SHP77 (cell line): Measurements from ENCODE around the gene TMEM151B.
"Not testable (repeated sequence)": the region's sequence is repeated elsewhere in the genome, so short reads cannot be mapped to it uniquely, and the experiment has no call there.

Source experiments
- DNase-seq, 2 experiments: peaks; one replicate each; lab custom pipeline; 2025; lab: John Stamatoyannopoulos, UW

Gene TMEM151B

DNA sequence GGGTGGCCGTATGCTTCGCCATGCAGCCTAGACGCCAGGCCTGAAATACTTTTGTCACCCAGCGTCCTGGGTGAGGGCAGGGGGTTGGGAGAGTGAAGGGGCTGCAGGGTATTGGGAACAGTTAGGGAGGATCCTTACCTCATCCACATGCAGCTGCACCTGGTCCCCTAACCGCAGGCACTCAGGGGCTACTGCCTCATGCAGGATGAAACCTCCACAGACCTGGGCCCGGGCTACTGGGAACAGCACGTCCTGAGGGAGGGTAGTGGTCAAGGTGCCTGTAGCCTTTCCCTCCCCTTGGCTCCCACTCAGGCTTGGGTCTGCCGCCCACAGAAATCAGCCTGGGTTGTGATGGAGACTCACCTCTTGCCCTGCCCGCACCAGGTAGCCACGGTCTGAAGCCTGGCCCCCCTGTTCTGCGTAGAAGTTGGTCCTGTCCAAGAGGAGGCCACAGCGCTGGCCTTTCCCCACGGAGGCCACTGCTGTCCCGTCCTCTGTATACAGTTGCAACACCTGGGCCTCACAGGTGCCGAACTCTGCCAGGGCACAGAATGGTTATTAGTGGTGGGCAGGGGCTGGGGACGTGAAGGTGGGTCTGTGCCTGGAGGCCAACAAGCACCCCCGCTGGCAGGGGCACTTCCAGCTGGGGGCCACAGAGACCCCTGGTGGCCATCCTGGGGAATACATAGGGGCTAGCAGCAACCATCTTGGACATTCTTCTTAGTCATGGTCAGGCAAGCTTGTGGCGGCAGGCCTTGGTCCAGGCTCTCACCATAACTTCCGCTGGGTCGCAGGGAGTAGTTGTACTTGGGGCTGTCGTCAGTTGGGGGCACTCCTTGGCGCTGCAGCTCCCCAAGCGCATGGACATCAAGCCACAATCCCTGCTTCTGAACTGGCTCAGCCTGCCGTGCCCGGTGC is 34.3 kb downstream of the TMEM151B start:
- DNase-seq, result peak; percentile 15 to 16

DNA sequence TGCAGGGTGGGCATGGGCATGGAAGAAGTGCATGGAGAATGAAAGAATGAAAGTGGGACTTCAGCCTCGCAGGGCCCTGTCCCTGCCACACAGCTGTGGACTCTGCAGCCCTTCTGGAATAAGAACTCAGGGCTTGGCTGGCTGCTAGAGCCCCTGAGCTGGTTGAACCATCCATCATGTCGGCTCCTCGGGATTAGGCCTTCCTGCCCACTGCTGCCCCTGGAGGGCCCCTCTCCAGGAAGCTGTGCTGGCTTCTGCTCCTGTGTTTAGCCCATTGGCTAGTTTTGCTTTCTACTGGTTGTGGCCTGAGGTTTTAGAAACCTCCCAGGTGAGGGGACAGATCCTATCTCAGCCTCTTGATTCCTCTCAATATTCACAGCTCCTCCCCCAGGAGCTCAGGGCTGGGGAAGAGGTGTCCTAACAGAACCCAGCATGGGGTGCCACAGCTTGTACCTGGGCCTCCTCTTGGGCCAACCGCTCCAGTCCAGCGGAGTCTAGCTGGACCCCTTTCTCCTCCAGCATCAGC is 35.0 kb downstream of the TMEM151B start:
- no peak for DNase-seq

DNA sequence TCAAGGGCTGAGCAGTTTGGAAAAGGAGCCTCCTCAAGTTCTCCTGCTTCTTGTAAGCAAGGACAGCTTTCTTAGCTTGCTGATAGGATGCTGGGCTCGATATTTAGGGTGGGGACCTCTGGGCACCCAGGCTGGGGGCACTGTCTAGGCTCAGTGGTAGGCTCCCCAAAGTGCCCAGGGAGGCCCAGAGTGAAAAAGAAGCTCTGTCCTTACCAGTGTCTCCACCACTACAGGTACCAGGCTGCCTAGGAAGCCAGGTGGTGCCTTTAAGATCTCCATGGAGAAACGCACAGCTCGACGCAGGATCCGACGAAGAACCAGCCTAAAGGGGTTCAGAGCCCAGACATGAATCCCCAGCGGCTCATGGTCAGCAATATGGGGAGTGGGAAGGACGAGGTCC is 36.5 kb downstream of the TMEM151B start:
- DNase-seq, result no peak

DNA sequence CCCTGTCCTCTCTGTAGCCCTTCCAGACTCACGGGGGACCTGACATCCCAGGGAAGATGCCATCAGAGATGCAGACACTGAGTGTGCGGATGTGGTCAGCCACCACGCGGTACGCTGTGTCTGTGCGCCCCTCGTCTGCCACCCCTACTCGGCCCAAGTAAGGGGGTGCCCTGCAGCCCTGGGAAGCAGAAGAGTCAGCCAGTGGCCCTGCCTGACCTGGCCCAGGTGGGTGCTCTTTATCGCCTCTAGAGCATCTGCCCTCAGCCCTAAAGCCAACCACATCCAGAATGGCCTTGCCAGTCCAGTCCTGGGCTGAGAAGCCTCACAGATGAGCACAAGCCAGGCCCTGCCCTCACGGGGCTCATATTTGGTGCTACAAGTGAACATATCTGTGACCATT is 37.0 kb downstream of the TMEM151B start:
- no peak for DNase-seq

DNA sequence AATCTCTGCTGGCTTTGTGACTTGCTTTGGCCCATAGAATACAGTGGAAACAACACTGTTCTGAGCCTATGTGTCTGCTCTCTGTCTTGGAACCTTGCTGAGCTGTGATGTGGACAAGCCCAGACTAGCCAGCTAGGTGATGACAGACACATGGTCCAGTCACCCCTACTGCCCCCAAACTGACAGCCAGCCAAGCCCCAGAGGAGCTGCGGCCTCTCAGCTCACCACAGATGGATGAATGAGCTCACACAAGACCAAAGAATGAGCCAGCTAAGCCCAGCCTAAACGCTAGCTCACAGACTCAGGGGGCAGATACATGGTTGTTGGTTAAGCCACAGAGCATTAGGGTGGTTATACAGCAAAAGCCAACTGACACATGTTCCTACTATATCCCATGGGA is 38.8 kb downstream of the TMEM151B start:
- no peak for DNase-seq

DNA sequence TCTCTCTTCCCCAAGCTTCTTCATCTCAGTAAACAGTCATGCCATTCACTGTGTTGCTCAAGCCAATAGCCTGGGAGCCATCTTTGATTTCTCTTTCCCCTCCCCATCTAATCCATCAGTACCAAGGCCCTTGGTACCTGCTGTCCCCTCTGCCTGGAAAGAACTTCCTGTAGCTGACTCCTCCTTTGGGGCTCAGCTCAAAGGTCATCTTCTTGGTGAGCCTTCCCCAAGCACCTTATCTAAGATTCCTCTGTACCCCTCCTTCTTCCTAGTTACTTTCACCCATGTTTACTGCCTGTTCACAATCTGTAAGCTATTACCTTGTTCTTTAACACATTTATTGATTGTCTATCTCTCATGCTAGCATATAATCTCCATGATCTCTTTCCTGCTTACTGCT is 39.4 kb downstream of the TMEM151B start:
- DNase-seq, result no peak

DNA sequence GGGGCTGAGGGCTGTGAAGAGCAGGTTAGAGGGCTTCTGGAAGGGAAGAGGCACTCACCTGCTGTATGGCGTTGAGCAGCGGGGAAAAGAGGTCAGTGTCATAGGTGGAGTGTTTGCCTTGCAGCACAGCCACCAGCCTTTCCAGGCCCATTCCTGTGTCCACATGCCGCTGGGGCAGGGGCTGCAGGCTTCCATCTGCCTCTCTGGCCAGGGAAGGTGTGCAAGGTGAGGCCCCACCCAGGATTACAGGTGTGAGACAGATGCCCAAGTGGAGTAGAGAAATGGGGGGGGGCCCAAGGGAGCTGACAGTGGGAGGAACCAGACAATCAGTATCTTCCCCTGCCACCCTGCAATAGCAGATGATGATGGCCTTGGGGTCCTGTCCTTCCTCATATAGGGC is 40.0 kb downstream of the TMEM151B start:
- no peak for DNase-seq

DNA sequence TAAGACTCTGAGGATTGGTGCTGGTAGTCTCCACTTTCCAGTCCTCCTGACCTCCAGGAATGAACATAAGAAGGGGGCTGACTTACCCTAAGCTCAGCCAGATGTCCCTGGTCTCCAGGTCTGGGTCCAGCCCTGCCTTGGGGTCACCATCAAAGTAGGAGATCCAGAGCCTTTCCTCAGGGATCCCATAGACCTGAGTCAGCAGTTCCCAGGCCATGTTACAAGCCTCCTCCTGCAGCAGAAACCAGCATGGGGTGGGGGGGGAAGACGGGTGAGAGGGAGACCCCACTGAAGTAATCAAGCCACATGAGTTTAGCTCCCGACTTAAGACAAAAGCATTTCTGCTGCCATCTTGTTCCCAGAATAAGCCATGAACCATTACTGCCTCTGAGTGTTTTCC is 41.1 kb downstream of the TMEM151B start:
- no peak for DNase-seq

DNA sequence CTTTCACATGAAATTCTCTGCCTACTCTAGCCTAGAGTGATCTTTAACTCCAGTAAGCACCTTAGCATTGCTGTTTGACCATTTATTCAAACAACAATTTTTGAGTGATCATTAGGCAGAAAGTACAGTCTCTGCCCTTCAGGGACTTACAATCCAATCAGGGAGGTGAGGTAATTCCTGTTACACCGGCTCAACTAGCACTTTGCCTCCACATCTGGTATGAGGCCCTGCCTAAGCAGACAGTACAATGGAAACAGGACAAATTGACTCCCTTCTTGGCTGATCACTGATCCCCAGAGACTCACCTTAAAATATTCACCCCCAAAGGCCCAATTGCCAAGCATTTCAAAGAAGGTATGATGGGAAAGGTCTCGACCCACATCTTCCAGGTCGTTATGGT is 41.5 kb downstream of the TMEM151B start:
- no peak for DNase-seq

DNA sequence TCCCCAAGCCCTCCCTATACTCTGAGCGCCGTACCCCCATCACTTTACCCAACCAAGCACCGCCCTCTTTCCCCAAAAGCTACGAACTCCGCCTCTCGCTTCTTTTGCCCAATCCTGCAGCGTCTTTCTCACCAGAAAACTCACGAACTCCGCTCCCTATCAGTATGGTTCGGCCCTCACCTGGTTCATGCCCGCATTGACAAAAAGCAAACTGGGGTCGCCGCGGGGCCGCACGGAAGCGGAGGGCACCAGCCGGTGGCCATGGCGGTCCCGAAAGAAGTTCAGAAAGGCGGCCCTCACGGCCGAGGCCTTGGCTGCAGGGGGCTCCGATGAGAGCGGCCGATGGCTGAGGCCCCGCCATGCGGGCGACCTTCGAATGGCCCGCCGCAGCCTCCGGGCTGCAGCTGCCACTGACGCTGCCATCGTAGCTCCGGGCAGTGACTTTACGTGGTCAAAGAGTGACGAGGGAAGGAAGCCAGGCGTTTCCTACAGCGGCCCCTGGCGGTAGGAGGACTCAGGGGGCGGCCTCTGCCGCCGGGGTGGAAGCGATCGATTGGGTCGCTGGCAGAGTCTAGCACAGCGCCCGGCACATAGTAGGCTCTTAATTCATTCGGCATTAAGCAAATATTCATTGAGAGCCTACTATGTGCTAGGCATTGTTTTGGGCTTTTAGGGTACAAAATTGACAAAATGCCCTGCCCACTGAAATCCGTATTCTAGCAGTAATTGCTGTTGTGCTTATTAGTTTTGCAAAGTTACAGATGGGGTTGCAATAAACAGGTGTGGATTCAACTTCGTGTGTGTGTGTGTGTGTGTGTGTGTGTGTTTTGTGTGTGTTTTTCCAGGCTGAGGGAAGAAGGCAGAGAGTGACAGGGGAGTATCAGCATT is 42.9 kb downstream of the TMEM151B start, which contains the start of gene AARS2:
Gene AARS2 (minus strand): TSS at position 447 of the 888 bp plus-strand sequence. CDS start 24 bp downstream, at position 423.
- DNase-seq, result peak; percentile 82 to 83

DNA sequence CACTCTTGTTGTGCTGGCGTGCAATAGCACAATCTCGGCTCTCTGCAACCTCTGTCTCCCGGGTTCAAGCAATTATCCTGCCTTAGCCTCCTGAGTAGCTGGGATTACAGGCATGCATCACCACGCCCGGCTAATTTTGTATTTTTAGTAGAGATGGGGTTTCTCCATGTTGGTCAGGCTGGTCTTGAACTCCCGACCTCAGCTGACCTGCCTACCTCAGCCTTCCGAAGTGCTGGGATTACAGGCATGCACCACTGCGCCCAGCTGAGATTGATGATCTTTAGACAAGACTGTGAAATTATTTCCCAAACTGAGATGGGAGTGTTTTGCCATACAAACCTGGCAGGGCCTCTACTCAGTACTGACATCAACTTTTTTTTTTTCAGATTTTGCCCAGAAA is 44.4 kb downstream of the TMEM151B start:
- not testable (repeated sequence) for DNase-seq

DNA sequence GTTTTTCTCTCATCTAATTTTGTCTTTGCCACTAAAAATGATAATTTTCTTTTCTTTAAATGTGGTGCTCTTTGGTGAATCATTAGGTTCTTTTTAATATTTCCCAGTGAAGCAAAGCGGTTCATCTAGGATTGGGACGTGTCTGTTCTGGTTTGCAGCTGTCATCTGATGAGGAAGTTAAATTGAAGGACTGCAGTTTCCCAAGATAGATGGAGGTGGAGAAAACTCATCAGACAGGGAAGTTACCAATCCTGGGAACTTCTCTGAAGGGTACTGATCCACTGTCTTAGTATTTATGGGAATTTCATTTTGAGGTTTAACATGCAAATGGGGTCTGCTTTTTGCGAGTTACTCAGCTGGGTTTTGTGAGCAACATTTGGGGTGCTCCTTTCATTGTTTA is 45.3 kb downstream of the TMEM151B start:
- no peak for DNase-seq

DNA sequence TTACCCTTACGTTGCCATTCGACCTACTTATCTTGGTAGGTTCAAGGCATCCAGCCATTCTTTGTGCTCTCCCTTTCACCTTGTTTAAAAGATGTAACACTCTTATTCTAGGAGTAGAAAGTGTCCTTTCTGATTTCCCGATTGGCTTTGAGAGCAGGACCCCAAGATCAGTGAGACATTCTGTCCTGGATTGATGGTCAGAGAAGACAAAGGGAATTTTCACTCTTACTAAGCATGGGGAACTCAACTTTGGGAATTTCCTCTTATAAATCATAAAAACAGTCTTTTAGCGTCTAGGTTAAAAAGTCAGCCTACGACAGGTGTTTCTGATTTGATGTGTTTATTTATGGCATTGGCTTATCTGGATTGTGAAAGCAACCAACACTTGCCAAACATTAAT is 45.7 kb downstream of the TMEM151B start:
- no peak for DNase-seq

DNA sequence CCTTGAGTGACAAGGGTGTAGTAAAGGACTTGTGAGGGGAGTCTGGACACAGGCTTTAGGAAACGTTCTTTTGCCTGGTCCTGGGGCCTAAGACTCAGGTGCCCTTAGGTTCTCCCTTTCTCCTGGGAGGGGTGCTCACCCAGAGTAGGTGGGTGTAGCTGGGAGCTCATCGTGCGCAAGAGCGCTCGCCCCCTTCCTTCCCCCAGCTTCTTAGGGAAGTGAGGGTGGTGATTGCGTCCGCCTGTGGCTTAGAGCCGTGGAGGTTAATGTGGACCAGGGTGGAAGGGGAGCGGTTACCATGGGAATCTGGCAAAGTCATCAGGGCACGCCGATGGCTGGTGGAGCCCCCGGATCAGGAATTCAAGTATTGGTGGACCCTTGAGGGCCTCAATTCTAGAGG is 46.2 kb downstream of the TMEM151B start:
- DNase-seq, result no peak

DNA sequence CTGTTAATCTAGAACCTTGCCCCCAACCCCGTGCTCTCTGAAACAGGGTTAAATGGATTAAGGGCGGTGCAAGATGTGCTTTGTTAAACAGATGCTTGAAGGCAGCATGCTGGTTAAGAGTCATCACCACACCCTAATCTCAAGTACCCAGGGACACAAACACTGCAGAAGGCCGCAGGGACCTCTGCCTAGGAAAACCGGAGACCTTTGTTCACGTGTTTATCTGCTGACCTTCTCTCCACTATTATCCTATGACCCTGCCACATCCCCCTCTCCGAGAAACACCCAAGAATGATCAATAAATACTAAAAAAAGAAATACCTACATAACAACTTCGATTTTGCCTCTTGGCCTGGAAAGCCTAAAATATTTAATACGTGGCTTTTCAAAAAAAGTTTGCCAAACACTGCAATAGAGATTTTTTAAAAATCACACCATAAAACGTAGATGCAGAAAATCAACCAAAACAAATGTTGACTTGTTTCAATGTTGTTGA is 46.9 kb downstream of the TMEM151B start:
- not testable (repeated sequence) for DNase-seq

DNA sequence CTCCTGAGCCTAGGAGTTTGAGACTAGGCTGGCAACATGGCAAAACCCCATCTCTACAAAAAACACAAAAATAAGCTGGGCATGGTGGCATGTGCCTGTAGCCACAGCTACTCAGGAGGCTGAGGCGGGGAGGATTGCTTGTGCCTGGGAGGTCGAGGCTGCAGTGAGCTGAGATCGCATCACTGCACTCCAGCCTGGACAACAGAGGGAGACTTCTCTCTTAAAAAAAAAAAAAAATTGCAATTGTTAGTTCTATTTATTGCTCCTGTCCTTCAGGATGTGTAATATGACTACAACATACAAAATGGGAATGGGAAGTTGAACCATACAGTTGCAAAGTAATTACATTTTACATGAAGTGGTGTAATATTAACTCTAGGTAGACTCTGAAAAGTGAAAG is 51.0 kb downstream of the TMEM151B start:
- DNase-seq, result no peak

DNA sequence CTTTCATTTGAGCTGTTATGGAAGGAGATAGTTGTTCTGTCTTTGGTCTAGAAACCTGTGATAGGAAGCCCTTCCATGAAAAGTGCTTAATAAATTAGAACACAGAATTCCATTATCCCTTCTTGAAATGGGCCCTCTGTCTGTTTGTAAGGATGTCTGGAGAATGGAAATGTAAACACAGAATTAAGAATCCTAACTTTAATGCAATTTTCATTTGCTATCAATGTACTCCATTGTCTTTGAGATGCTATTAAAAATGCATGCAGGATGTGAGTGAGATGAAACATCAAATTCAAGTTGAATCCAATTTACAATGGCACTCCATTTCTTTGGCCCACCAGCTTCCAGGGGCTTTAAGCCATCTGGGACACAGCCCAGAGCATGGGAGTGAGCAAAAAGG is 56.8 kb downstream of the TMEM151B start:
- DNase-seq, result no peak

DNA sequence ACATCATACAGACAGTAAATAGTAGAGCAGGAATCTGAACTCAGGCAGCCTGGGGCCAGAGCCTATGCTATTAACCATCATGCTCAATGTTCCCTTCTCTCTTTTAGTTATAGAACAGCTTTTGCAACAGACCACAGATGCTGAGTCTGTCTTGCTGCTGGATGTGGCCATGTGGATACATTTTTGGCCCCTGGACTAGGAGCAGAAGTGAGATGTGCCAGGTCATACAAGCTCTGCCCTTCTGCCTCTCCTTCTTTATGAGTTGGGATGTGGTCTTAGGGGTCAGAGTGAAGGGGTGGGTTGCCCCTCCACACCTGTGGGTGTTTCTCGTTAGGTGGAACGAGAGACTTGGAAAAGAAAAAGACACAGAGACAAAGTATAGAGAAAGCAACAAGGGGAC is 57.5 kb downstream of the TMEM151B start:
- DNase-seq, result no peak

DNA sequence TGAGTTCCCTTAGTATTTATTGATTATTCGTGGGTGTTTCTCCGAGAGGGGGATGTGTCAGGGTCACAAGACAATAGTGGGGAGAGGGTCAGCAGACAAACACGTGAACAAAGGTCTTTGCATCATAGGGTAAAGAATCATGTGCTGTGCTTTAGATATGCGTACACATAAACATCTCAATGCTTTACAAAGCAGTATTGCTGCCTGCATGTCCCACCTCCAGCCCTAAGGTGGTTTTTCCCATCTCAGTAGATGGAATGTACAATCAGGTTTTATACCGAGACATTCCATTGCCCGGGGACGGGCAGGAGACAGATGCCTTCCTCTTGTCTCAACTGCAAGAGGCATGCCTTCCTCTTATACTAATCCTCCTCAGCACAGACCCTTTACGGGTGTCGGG is 58.0 kb downstream of the TMEM151B start:
- not testable (repeated sequence) for DNase-seq

DNA sequence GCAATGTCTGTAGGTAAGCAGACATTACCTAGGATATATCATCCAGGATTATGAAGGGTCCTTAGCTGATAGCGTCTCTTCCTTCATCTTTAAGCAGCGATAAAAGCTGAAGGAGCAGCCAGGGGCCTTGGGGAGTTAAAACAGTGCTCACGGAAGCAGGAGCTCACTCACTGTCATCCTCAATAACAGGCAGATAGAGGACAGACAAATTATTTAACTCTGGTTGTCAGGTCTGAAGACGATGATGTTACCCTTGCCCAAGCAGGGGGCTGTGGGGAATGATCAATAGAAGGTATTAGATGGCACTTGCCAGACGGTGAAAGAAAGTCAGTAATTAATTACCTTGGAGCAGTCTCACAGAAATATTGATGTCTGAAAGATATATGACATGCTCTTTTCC is 59.6 kb downstream of the TMEM151B start:
- DNase-seq, result no peak

DNA sequence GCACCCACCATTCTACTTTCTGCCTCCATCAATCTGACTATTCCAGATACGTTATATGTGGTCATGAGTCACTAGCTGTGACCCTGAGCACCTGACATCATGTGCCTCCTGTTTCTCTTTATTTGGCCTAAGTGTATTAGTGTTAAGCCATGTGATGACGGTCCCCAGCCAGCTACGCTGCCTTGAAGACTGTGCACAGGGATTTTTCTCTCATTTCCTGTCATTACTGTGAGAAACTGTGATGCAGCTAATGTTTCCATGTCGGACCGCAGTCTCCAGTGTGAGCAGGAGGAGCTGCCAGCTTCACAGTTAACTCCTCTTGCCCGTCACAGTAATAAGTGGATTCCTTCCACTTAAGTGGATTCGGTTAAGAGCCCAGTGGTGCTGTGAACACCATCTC is 62.3 kb downstream of the TMEM151B start:
- no peak for DNase-seq

DNA sequence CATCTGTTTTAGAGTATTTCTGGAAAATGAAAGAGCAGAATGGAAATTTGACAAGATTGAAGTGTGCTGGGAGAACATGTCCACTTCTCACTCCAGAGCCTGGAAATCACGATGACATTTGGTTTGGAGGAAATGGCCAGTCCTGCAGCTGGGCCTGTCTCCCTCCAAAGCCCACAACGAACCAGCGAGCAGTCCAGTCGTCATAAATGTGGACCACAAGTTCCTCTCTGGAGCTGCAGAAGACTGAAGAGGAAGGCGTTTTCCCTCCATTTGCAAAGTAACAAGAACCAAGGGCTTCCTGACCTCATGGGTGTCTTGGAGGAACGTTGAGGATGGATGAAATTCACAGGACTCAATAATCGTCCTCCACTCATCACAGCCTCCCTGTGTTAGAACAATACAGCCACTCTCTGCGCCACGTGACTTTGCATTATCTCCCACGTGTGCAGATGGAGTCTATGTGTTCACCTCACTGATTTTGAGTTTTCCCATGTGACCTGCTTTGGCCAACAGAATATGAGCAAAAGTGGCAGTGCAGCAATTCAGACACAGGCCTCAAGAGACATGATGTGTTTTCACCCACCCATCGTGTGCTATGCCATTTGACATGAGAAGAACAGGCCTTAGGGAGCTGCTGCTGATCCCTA is 63.1 kb downstream of the TMEM151B start:
- DNase-seq, result no peak
